Mesothelial cell of epicardium (in vitro differentiated cells): Measurements from ENCODE around the gene KLHL12. TPM values are rescaled to one million over a fixed set of nuclear protein-coding genes. Genes with fewer than 3 reads are reported as not detected.

ENCODE experiments used
- DNase-seq, 2 experiments: peaks; one replicate each; pipeline ENCODE4 v3.0.0; 2021; ENCODE audit warnings: low spot score in 2 of 2; ENCODE audit not compliant: unreplicated experiment in 2 of 2
- H3K27ac Mint-ChIP-seq: 2 replicates; pipeline ENCODE4 v1.8.0; 2021; ENCODE audit warnings: mixed read lengths
- H3K27me3 Mint-ChIP-seq: 2 replicates; pipeline ENCODE4 v1.8.0; 2021; ENCODE audit warnings: low read depth, mixed read lengths
- H3K36me3 Mint-ChIP-seq: 2 replicates; pipeline ENCODE4 v1.8.0; 2021; ENCODE audit warnings: mixed read lengths
- H3K4me1 Mint-ChIP-seq: 2 replicates; pipeline ENCODE4 v1.8.0; 2021; ENCODE audit warnings: mixed read lengths
- H3K4me3 Mint-ChIP-seq: 2 replicates; pipeline ENCODE4 v1.8.0; 2021; ENCODE audit warnings: mild to moderate bottlenecking, moderate library complexity, mixed read lengths
- H3K9me3 Mint-ChIP-seq: 2 replicates; pipeline ENCODE4 v1.8.0; 2021; ENCODE audit warnings: mixed read lengths
- CTCF ChIP-seq: fragments of 200-600 bp; sonication (generic); IDR thresholded peaks from one replicate; pipeline ENCODE4 v1.5.0; 2021; ENCODE audit warnings: antibody characterized with exemption; ENCODE audit not compliant: unreplicated experiment
- total RNA-seq: library from RNA; stranded (reverse); gene quantifications from 3 replicates; pipeline ENCODE4 v1.2.1, GENCODE V29; 2021

Gene KLHL12
- total RNA-seq, 1 donor from 2014 or later, result 27.8 TPM

GRCh38 chr1:202954057-202954745 lies 27.2 kb upstream of the KLHL12 start:
- Mint-ChIP-seq H3K36me3 (peaks cover 3% of the 10 kb centered on the region), H3K4me3 (no peak overlapping the region), H3K4me1 (peaks cover 33% of the 10 kb centered on the region), H3K27ac (no peak overlapping the region), H3K9me3 (no peaks in the 10 kb centered on the region), H3K27me3 (no peaks in the 10 kb centered on the region)
- no peak for TF ChIP-seq CTCF
- DNase-seq, result no peak

- Mint-ChIP-seq H3K4me1 (peaks cover 28% of the 10 kb centered on the region), H3K9me3 (no peaks in the 10 kb centered on the region), H3K36me3 (peaks cover 4% of the 10 kb centered on the region), H3K27ac (no peak overlapping the region), H3K4me3 (no peak overlapping the region), H3K27me3 (no peaks in the 10 kb centered on the region)
- no peak for TF ChIP-seq CTCF
- no peak for DNase-seq
Measured at GRCh38 chr1:202953392-202953791, 26.4 kb upstream of the KLHL12 start.

- Mint-ChIP-seq H3K4me1 (peaks cover 27% of the 10 kb centered on the region), H3K36me3 (peaks cover 9% of the 10 kb centered on the region), H3K27ac (no peak overlapping the region), H3K27me3 (no peaks in the 10 kb centered on the region), H3K9me3 (no peaks in the 10 kb centered on the region), H3K4me3 (no peak overlapping the region)
- no peak for TF ChIP-seq CTCF
- no peak for DNase-seq
Measured at GRCh38 chr1:202952818-202953217, 25.8 kb upstream of the KLHL12 start.

DNA sequence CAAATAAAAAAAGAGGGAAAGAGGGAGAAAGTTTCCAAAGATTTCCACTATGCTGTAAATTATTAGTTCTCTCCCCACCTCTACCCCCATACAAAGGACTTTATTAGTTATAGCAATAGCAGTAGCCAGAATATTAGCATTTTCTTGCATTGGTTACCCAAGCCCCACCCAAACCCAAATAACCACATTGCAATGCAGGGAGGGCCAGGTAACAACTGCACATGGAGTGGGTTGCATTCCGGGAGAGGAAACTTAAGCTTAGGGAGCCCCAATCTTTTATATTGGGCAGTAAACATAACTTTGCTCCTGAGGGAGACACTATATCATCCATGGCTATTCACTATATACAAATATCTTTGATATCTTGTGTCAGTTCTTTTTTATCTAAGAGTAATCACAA lies 25.1 kb upstream of the KLHL12 start:
- Mint-ChIP-seq H3K27me3 (no peaks in the 10 kb centered on the region), H3K27ac (no peak overlapping the region), H3K4me1 (peaks cover 23% of the 10 kb centered on the region), H3K36me3 (peaks cover 12% of the 10 kb centered on the region), H3K4me3 (no peak overlapping the region), H3K9me3 (no peaks in the 10 kb centered on the region)
- no peak for TF ChIP-seq CTCF
- no peak for DNase-seq

- peak overlapping the region; percentile 43 for H3K27ac Mint-ChIP-seq
- H3K4me3 Mint-ChIP-seq, result no peak overlapping the region
- H3K9me3 Mint-ChIP-seq, result no peaks in the 10 kb centered on the region
- peaks cover 12% of the 10 kb centered on the region for H3K36me3 Mint-ChIP-seq
- no peak for TF ChIP-seq CTCF
- H3K27me3 Mint-ChIP-seq, result no peaks in the 10 kb centered on the region
- H3K4me1 Mint-ChIP-seq, result peaks cover 16% of the 10 kb centered on the region
- DNase-seq, result no peak
Measured at GRCh38 chr1:202951437-202951836, 24.4 kb upstream of the KLHL12 start.
